Measurements from ENCODE around the gene XPO4.

DNA sequence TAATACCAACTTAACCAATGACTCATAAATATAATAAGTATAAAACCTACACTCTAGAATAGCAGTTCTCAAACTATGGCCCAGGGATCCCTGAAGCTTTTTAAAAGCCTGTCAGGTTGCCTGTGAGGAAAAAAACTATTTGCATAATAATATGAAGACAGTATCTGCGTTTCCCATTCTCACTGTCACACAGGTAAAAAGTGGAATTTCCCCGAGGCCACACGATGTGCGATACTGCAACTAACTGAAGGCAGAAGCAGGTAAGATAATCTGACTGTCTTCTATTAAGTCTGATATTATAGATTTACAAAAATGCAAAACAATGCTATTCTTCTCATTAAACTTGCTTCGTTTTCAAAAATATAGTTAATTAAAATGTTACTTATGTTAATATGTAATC lies 76.2 kb downstream of the XPO4 start:
- TF ChIP-seq, protein P1, sequence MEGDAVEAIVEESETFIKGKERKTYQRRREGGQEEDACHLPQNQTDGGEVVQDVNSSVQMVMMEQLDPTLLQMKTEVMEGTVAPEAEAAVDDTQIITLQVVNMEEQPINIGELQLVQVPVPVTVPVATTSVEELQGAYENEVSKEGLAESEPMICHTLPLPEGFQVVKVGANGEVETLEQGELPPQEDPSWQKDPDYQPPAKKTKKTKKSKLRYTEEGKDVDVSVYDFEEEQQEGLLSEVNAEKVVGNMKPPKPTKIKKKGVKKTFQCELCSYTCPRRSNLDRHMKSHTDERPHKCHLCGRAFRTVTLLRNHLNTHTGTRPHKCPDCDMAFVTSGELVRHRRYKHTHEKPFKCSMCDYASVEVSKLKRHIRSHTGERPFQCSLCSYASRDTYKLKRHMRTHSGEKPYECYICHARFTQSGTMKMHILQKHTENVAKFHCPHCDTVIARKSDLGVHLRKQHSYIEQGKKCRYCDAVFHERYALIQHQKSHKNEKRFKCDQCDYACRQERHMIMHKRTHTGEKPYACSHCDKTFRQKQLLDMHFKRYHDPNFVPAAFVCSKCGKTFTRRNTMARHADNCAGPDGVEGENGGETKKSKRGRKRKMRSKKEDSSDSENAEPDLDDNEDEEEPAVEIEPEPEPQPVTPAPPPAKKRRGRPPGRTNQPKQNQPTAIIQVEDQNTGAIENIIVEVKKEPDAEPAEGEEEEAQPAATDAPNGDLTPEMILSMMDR (IDR thresholded peaks at IDR 0.05): no peak
- no peak for TF ChIP-seq POLR2A (IDR thresholded peaks at IDR 0.05)
- TF ChIP-seq EP300 (IDR thresholded peaks at IDR 0.05): no peak
- no peak for TF ChIP-seq POLR2AphosphoS5 (IDR thresholded peaks at IDR 0.05)

Measured in suprapubic skin (tissue), 4 donors.